Right lobe of liver (tissue), 6 donors: ENCODE results near the gene AHI1. TPM values are rescaled to one million over a fixed set of nuclear protein-coding genes. Genes with fewer than 3 reads are reported as not detected.

Experiments
- ATAC-seq, 4 donors: fragments of 200-7000 bp; cut with Tn5 transposase; one replicate each; pipeline ENCODE4 v1.9.1; 2020; ENCODE audit warnings: mild to moderate bottlenecking in 4 of 4, moderate library complexity in 4 of 4
- DNase-seq, 3 donors: peaks; one replicate each; pipeline ENCODE4 v3.0.0-alpha.2; 2020
- H3K27ac ChIP-seq, 3 donors: fragments of 200-600 bp; one replicate each; pipeline ENCODE4 v1.8.0; 2022
- H3K27me3 ChIP-seq, 2 donors: fragments of 200-600 bp; one replicate each; pipeline ENCODE4 v1.8.0; 2022
- H3K36me3 ChIP-seq, 4 donors: fragments of 200-600 bp; sonication (generic) in 1 of 4; one replicate each; pipeline versions ENCODE4 v1.5.1 to v1.8.0; 2017 to 2022; ENCODE audit warnings: control low read depth in 1 of 4
- H3K4me1 ChIP-seq, 4 donors: fragments of 200-600 bp; sonication (generic) in 1 of 4; one replicate each; pipeline versions ENCODE4 v1.5.1 to v1.8.0; 2017 to 2022; ENCODE audit warnings: control low read depth in 1 of 4
- H3K4me3 ChIP-seq, 3 donors: fragments of 200-600 bp; one replicate each; pipeline ENCODE4 v1.8.0; 2022
- H3K9me3 ChIP-seq, 4 donors: fragments of 200-600 bp; sonication (generic) in 1 of 4; one replicate each; pipeline versions ENCODE4 v1.5.1 to v1.8.0; 2017 to 2022; ENCODE audit warnings: control low read depth in 1 of 4
- CTCF ChIP-seq, 4 donors: fragments of 200-600 bp in 3 of 4; fragments of 450-650 bp in 1 of 4; IDR thresholded peaks; one replicate each; pipeline versions ENCODE4 v1.5.1 to v1.8.0; 2016 to 2022; ENCODE audit warnings: antibody characterized with exemption in 4 of 4, mild to moderate bottlenecking in 2 of 4
- POLR2A ChIP-seq: fragments of 450-650 bp; IDR thresholded peaks from one replicate; pipeline ENCODE4 v1.6.1; 2017; ENCODE audit warnings: antibody characterized with exemption, mild to moderate bottlenecking
- WGBS: methylation state at CpG from one replicate; pipeline ENCODE4 v1.1.6; 2018; ENCODE audit warnings: low coverage, low lambda C conversion rate; ENCODE audit not compliant: insufficient coverage; ENCODE audit errors: missing lambda C conversion rate; 5-methylcytosine and 5-hydroxymethylcytosine counted together
- intact Hi-C, 2 donors: fragments of 100-400 bp; cut with DNase I; formaldehyde crosslinking; loops; one replicate each; pipeline versions ENCODE4 v1.11.2 to v1.14.1; 2022
- total RNA-seq, 6 experiments: library from RNA; depleted of rRNA in 2 of 6; stranded (reverse); fragments of >200 nt in 2 of 6; fragmentation: NEBNext Ultra II Directional in 3 of 6; extraction: Animal tissue kit (Norgen Biotek cat#: 25700) in 3 of 6; gene quantifications; one replicate each; pipeline versions ENCODE4 v1.1.0 to v1.2.4, GENCODE V29; 2016 to 2023
- donor health status: DM: no; HTN: yes; CAD: no.
- donor health status: DM: no; HTN: no; CAD: no.
- donor health status: DM: no; HTN: no; CAD: no.
- donor health status: DM: no; HTN: yes; CAD: no.
- donor health status: DM: no; HTN: yes; CAD: no.

Gene AHI1
- total RNA-seq, 6 experiments from 2014 or later, result 4.7 to 9.2 (median 8.0) TPM

- no peaks in the 10 kb centered on the region for H3K27me3 ChIP-seq
- no peak overlapping the region for H3K4me3 ChIP-seq
- no peak overlapping the region for H3K27ac ChIP-seq
- ATAC-seq, result no peak
- intact Hi-C loops, result no loop called here
- no peaks in the 10 kb centered on the region for H3K4me1 ChIP-seq
- TF ChIP-seq POLR2A (no peak), CTCF (IDR thresholded peaks at IDR 0.05) (no peak)
- DNase-seq, result no peak
- no CpG with 5 or more reads among the region's 1 CpG for WGBS
- H3K9me3 ChIP-seq, result no peaks in the 10 kb centered on the region
- peaks cover 0 to 2% (median 0%) of the 10 kb centered on the region in 4 donors for H3K36me3 ChIP-seq
Observed at GRCh38 chr6:135464634-135465033, 32.9 kb downstream of the AHI1 start.

DNA sequence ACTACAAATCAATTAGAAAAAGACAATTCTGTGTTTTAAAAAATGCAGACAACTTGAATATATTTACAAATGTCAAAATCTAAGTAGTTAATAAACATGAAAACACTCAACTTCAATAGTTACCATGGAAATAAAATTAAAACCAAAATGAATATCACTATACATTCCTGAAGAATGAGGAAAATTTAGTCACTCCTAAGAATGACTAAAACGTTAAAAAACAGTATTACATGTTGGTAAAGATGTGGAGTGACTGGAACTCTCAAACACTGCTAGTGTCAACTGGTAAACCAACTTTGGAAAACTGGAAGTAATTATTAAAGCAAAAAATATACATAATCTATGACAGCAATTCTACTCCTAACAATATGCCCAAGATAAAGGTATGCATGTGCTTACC, 36.3 kb downstream of the AHI1 start:
- DNase-seq (no peak), ATAC-seq (no peak)
- TF ChIP-seq POLR2A, result no peak
- no peak for TF ChIP-seq CTCF (IDR thresholded peaks at IDR 0.05)
- Histone ChIP-seq H3K4me1 (no peaks in the 10 kb centered on the region), H3K36me3 (peaks cover 0 to 2% (median 0%) of the 10 kb centered on the region in 4 donors), H3K9me3 (no peaks in the 10 kb centered on the region), H3K27ac (no peak overlapping the region), H3K4me3 (no peak overlapping the region), H3K27me3 (no peaks in the 10 kb centered on the region)
- intact Hi-C loops, result no loop called here
- WGBS, result 87% methylated on average over 1 of the region's 1 CpG

DNA sequence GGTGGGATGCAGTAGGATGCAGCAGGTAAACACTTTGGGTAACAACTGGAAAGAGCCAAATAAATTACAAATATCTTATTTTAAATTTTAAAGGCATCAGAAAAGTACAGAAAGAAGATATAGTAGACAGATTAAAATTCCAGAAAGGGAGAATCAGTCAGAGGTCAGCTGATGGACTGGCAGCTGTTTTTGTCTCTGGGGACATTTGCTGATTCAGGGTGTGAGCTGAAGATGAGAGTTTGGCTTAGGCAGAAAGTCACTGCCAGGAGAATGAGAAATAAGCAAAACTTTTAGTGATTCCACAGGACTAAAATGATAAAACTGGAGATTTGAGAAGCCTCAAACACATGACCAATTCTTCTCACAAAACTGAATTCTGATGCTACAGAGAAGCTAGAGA, 39.5 kb downstream of the AHI1 start:
- intact Hi-C loops, result no loop called here

GRCh38 chr6:135451617-135452190, 45.8 kb downstream of the AHI1 start:
- intact Hi-C loops, result no loop called here
- TF ChIP-seq CTCF (IDR thresholded peaks at IDR 0.05) (peak; percentile 58 to 74 (median 66)), POLR2A (no peak)
- Histone ChIP-seq H3K27ac (no peak overlapping the region), H3K27me3 (no peaks in the 10 kb centered on the region), H3K9me3 (no peaks in the 10 kb centered on the region), H3K36me3 (no peaks in the 10 kb centered on the region), H3K4me1 (peaks cover 0 to 9% (median 3%) of the 10 kb centered on the region in 4 donors), H3K4me3 (no peak overlapping the region)
- 0% methylated on average over 2 of the region's 2 CpGs for WGBS
- DNase-seq (no peak), ATAC-seq (peak; percentile 43 to 68 (median 64))

More for the DNA sequence above, 39.5 kb downstream of the AHI1 start:
- Histone ChIP-seq H3K4me1 (peaks cover 0 to 9% (median 2%) of the 10 kb centered on the region in 4 donors), H3K36me3 (peaks cover 0 to 2% (median 0%) of the 10 kb centered on the region in 4 donors), H3K4me3 (no peak overlapping the region), H3K27ac (no peak overlapping the region), H3K9me3 (no peaks in the 10 kb centered on the region), H3K27me3 (no peaks in the 10 kb centered on the region)
- DNase-seq, result no peak
- ATAC-seq, result no peak
- no peak for TF ChIP-seq POLR2A
- no peak for TF ChIP-seq CTCF (IDR thresholded peaks at IDR 0.05)

DNA sequence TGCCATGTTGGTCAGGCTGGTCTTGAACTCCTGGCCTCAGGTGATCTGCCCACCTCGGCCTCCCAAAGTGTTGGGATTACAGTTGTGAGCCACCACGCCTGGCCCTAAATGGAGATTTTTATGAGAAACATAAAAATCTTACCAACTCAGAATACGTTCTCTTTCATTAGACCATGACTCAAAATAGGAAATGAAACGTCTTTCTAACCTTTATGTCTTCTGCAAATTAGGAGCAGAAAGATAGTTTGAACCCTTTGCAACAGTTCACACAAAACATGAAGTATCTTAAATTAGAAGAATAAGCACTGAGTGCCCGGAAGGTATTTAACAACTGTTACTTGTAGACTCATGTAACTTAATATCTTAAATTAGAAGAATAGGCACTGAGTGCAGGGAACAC, 48.3 kb downstream of the AHI1 start:
- H3K4me3 ChIP-seq, result no peak overlapping the region
- DNase-seq (no peak), ATAC-seq (no peak)
- no peaks in the 10 kb centered on the region for H3K27me3 ChIP-seq
- H3K4me1 ChIP-seq, result peaks cover 0 to 2% (median 0%) of the 10 kb centered on the region in 4 donors
- intact Hi-C loops, result no loop called here
- TF ChIP-seq CTCF (IDR thresholded peaks at IDR 0.05), result no peak
- TF ChIP-seq POLR2A, result no peak
- 68% methylated on average over 5 of the region's 5 CpGs for WGBS
- no peaks in the 10 kb centered on the region for H3K9me3 ChIP-seq
- H3K27ac ChIP-seq, result no peak overlapping the region
- no peaks in the 10 kb centered on the region for H3K36me3 ChIP-seq
